ENCODE measurements around the gene PURA.
A peak's percentile ranks its signal among the peaks of the same experiment; 100 is the strongest.

The PURA gene

DNA sequence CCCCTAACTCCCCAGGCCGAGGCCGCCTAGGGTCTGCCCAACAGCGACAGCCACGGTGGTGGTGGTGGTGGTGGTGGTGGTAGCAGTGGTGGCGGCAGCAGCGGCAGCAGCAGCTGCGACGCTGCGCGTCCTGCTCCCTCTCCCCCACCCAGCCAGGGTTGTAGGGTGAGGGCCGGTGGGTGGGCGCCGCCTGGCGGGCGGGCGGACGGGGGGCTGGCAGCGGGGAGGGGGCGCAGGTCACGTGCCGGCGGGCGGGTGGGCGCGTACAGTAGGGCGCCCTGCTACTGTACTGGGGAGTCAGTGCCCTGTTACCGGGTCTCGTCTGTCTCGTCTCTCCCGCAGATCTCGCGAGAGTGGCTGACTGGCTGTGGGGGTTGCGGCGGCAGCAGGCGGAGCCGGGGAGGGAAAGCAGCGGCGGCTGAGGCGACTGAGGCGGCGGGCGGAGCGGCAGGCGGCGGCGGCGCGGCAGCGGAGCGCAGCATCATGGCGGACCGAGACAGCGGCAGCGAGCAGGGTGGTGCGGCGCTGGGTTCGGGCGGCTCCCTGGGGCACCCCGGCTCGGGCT lies at the start of gene PURA:
Gene PURA, plus strand, starts transcription at position 411 of the 565 bp plus-strand sequence. Its CDS starts 73 bp downstream, at position 484.
- peak; percentile 87 for DNase-seq

DNA sequence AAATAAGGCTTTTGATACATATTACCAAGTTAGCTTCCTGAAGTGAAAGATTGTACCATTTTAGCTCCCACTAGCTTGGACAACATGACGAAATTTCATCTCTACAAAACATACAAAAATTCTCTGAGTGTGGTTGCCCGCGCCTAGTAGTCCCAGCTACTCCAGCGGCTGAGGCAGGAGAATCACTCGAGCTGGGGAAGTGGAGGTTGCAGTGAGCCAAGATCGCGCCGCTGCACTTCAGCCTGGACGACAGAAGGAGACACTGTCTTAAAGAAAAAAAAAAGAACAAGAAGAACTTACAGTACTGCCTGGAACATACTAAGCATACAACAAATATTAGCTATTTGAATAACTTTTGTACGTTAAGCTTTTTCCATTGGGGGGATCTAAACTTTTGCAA lies 41.1 kb upstream of the PURA start:
- no peak for DNase-seq

DNA sequence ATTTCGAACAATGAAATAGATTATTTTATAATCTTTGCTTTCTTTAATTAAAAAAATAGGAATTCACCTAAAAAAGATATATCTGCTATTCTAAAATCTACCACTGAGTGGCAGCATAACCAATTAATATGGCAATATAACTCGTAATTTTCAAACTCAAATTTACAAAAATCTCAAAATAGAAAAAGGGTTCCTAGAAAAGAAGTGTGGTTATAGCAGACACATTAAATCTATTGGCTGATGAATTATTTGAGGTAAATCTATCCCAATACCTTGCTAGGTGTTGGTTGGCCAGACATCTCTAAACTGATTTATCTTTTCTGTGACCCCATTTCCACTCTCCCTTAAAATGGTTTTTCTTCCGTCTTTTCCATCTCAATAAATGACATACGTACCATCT lies 40.6 kb upstream of the PURA start:
- DNase-seq, result no peak

DNA sequence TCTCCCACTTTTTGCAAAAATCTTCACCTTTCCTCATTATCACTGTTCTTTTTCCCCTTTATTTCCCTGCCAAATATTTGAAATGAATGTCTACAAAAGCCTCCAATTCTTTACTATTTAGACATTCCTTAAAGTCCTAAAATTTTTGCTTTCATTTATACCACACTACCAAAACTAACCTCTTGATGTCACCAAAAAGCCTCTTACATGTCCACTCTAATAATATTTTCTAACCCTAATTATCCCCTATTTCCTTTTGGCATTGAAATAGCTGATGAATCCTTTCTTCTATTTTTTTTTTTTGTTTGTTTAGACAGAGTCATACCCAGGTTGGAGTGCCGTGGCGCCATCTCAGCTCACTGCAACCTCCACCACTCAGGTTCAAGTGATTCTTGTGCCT lies 38.5 kb upstream of the PURA start:
- DNase-seq, result peak; percentile 5

DNA sequence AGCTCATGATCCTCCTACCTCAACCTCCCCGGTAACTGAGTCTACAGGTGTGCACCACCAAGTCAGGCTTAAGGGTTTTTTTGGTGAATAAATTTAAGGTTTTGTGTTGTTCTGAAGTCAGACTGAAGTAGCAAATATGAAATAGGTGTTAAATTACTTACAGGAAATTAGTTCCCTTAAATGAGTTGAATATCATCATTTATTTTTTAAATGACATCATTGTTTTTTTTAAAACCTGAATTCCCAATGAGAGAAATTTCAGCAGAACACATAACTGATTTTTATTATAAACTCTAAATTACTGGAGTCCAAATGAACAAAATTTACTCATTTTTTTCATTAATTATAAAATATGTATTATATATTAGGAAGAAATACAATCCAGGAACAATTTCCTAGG lies 37.8 kb upstream of the PURA start:
- DNase-seq, result no peak

DNA sequence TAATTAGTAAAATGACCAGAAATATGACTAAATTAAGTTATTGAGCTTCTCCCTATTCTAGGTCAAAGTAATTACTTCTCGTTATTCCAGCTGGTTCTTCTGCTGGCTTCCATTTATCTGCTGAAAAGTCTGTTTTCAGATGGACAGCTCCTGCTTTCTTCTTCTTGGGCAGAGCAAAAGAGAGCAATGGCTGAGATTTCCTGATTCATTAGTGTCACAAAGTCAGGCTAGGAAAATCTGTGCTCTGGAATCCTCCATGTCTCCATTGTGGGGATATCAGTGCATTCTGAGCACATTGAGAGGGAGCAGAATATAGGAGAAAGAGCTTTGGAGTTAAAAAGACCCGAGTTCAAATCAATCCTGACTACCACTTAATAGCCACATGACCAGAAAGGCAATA lies 37.1 kb upstream of the PURA start:
- DNase-seq, result no peak

DNA sequence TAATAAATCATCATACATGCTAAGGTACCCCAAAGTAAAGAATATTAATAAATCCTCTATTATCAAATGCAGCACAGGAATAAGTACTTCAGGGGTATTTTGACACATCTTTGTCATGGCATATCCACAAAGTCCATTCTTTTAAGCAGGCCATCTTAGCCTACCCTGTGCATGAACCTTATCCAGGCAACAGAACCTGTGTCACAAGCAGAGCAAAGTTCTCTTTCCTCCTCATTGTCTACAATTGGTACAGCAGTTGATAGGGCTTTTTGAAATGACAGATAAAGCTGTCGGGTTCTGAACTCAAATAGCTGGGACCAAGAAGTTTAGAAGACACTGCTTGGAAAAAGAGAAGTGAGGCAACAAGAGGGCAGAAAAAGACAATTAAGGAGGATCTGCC lies 30.8 kb upstream of the PURA start:
- DNase-seq, result peak; percentile 26

DNA sequence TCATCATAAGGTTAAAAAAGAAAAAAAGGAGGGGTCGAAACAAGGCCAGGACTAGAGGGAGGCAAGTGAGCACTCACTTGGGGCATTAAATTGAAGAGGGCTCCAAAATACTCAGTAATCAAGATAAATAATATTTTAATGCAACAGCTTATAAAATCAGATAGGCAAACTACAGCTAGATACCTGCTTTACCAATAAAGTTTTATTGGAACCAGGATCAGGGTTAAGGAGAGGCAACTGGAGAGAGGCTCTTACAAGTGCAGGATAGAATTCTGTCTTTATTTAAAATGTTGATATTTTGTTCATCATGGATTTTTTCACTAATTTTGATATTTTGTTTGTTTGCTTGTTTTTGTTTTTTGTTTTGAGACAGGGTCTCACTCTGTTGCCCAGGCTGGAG lies 30.3 kb upstream of the PURA start:
- DNase-seq, result no peak

DNA sequence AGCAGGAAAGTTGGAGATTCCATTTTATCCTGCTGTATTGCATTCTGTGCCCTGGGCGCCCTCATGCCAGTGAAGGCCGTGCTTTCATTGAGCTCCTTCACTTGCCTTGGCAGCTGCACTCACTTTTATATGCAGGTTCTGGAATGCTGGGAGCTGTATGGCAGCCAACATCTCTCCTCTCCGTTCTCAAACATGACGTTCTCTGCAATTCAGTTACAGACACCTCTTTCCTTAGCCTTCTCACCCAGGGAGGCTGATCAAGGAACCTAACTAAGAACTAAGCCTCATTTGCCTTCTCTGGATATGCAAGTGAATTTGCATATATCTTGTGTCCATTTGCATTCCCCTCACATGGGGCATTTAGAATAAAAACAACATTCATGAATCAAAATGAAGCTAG lies 29.4 kb upstream of the PURA start:
- no peak for DNase-seq

DNA sequence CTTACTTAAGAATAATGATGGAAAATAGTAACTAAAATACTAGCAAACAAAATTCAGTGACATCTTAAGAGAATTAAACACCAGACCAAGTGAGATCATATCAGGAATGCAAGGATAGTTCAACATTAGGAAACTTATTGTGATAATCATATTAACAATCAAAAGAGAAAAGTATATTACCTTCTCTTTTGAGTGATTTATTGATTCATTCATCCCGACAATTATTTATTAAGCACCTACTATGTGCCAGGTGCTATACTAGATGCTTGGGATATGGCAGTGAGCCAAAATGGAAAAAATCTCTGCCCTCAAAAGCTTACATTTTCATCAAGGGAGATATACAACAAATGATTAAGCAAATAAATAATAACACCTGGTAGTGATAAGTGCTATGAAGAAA lies 23.7 kb upstream of the PURA start:
- no peak for DNase-seq

DNA sequence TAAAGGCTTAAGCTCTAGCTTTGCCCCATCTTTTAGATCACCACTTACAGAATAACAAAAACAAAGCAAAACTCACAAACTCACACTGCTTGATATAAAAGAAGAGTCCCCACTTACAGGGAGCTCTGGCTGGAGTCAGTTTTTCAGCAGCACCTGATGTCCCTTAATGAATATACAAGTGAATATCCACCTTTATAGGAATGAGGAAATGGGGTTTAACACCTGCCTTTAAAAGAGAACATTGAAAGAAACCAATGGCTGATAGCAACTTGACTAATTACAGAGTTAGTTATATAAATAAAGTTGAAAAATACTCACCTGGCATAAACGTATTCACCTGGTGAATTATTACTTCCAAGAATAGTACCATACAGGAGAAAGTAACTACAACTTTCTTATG lies 20.7 kb upstream of the PURA start:
- DNase-seq, result peak; percentile 28

DNA sequence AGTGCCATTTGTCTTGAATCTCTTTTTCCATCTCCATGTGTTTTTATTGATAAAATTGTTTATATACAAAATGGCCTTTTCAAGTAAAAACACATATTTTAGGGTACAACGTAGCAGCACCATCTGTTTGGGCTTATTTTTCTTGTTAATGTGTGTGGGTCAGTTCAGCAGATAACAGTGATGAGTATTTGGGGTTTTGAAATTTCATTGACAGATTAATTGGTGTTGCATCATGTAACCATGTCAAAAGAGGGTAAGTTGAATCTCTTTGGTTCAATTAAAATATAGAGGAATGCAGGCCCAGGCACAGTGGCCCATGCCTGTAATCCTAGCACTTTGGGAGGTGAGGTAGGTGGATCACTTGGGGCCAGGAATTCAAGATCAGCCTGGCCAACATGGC lies 20.0 kb upstream of the PURA start:
- DNase-seq, result no peak

DNA sequence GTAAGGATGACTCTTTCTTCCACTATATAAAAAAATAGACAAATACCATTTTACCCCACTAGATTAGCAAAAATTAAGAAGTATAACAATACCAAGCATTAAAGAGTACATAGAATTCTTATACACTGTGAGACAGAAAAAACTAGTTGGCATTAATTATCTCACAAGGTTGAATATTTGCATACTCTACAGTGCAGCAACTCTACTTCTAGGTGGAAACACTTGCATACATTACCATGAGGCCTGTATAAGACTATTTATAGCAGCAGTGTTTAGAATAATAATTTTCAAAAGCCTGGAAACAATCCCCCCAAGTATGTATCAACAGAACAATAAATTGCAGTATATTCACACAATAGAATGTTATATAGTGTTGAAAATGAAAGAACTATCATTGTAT lies 19.0 kb upstream of the PURA start:
- no peak for DNase-seq

DNA sequence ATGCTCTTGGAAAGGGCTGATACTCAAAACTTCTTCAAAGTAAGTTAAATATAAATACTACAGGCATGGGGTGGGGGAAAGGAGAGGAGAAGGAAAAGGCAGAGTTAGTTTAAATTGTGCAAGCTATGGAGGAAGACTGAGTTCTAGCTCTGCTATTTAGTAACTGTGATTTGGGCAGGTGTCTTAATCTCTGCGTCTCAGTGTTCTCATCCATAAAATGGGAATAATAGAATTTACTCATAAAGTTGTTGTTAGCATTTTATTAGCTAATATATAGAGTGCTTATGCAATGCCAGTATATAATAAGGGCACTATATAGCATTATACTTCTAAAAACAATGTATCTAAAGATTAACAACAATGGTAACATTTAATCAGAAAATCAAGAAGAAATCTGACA lies 12.7 kb upstream of the PURA start:
- DNase-seq, result no peak

DNA sequence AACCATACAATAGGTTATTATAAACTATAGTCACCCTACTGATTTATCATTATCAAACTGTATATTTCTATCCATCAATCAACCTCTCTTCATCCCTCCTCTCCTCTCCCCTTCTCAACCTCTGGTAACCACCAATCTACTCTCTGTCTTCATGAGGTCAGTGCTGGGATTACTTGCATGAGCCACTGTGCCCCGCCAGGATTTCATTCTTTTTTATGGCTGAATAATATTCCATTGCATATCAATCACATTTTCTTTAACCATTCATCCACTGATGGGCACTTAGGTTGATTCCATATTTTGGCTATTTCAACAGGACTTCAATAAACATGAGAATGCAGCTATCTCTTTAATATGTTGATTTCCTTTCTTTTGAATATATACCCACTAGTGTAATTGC lies 10.8 kb upstream of the PURA start:
- DNase-seq, result no peak

DNA sequence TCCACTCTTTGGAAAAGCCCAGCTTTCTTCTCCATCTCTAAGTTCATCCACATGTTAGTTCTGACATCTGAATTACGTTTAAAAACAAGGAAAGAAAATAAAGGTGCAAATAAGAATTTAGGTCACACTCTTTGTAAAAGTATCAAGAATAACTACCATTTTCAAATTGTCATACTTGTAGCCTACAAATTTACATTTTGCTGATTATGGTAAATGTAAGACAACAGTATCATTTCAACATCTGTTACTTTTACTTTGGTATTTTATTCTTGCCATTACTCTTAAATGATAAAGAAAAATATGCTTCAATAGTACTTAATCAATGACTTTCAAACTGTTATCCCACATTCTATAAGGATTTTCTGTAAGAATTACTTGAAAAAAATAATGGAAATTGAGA lies 9.8 kb upstream of the PURA start:
- no peak for DNase-seq

DNA sequence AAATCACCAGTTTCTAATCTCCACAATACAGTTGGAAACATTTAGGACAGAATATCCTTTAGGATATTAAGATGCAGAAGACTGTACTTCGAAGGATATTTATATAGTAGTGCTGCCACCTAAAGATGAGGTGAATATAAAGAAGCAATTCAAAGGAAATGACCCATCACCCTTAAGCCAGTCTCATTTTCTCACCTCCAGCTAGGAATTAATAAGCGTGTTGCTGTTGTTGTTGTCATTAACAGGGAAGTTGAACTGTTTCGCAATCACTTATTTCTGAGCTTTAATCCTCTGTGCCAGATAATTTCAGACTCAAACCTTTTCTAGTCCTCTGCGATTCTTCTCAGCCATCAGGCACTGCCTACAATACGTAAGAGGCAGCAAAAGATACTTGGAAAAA lies 7.8 kb upstream of the PURA start:
- DNase-seq, result peak; percentile 27

DNA sequence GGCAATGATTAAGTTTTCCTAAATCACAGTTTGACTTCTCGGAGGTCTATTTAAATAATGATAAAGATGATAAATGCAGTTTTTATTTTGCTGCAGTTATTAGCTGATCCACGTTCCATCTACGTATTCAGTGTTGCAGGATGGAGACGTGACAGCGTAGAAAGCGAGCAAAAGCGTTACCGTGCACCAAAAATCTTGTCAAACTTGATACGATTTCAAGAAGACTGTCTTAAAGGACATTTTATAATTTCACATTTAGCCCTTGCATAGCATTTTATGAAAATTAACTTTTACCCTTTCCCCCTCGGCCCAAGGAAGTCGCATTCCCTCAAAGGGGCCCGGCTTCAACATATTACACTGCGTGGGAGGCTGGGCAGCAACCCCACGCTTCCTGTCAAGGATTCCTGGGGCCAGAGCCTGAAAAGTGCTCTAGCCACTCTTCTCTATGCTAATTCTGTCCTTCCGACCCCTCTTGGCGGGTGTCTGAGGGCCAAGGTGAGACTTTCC lies 7.1 kb upstream of the PURA start:
- DNase-seq, result no peak

DNA sequence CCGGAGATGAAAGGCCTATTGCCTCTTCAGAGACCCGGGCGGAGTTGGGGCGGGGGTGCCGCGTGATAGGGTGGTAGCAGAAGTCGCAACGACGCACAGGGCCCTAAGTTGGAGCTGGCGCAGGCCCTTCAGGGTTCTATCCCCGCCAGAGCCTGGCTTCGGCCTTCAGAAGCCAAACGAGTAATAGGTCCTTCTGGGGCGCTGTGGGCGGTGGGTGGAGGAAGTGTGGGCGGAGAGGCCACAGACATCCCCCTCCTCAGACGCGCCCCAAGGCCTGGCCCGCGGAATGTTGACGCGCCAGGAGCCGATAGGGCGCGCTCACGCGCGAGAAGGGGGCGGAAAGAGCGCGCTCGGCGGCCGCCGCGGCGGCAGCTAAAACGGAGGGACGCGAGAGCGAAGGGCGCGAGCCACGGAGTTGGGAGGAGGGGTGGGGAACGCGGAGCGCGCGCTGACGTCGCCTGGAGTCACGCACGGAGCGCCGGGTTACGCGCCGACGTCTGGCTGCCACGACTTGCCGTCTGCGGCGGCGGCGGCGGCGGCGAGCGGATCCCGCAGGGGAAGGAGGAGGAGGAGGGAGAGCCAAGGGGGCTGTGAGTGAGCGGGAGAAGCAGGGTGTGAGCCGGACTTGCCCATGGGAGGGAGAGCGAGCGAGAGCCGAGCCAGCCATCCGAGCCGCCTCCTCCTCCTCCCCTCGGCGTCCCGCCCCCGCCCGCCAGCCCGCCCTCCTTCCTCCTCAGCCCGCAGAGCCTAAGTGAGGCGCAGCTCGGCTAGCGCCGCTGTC lies 6.4 kb upstream of the PURA start:
- peak; percentile 80 for DNase-seq

DNA sequence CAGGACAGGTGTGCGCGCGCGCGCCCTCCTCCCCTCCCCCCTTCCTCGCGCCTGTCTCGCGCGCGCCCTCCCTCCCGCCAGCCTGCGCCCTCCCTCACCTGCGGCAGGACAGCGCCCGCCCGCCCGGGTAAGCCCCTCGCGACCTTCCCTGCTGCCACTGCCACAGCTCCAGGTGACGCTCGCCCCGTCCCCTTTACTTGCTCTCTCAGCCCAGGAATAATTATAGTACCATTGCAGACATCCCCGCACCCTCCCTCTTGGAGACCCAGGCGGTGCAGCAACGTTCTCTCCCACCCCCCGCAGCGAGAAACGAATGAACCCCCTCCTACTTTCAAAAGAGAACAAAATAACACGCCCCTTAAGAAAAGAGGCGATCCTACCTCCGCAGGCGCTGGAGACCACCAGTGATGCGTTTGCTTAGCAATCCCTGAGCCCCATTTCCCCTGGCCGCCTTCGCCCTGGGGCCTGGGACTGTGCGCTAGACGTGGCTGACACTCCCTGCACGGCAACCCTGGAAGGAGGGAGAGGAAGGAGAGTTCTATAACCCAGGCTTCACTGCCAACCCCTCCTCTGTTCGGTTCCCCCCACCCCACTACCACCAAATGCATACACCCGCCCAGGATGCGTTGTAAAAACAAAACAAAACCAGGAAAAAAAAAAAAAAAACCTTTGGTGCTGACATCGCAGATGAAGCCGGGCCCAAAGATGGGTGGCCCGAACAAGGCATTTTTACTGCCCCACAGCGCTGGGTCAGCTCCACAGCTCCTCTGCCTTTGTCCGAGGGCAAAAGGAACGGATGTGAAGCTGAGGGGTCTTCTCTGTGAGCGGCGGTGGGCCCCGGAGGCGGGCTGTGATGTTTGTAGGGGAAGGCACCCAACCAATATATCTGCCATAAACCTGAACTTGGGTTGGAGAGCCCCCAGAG lies 5.6 kb upstream of the PURA start:
- no peak for DNase-seq

DNA sequence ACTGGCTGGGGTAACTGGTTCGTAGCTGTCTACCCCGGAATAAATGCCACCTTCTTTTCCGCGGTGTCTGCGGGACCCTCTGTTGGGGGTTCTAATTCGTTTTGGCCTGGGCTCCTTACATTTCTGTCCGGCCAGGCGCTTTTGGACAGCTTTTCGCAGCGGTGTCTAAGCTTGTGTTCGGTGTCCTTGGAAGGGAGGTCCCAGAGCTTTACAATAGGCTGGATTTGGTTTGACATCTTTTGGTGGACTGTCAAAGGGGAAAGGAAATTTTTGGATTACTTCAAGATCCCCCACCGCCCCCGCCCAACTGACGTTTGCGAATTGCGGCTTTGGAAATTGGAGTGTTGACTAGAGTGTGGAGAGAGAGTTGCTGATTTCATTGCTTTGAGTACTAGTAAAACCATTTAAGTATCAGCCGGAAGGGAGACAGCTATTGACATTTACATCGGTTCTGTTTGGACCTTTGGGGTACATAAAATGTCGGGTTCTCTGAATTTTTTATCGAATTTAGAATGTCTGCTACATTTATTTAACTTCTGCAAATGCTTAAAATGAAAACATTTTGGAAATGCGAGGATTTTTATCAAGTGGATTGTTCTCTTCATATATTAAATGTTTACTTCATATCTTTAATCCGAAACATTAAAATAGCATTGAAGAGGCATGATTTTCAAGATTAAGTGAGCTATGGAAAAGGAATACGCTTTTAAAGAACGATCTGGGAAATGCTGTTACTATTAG lies 4.7 kb upstream of the PURA start:
- DNase-seq, result no peak

DNA sequence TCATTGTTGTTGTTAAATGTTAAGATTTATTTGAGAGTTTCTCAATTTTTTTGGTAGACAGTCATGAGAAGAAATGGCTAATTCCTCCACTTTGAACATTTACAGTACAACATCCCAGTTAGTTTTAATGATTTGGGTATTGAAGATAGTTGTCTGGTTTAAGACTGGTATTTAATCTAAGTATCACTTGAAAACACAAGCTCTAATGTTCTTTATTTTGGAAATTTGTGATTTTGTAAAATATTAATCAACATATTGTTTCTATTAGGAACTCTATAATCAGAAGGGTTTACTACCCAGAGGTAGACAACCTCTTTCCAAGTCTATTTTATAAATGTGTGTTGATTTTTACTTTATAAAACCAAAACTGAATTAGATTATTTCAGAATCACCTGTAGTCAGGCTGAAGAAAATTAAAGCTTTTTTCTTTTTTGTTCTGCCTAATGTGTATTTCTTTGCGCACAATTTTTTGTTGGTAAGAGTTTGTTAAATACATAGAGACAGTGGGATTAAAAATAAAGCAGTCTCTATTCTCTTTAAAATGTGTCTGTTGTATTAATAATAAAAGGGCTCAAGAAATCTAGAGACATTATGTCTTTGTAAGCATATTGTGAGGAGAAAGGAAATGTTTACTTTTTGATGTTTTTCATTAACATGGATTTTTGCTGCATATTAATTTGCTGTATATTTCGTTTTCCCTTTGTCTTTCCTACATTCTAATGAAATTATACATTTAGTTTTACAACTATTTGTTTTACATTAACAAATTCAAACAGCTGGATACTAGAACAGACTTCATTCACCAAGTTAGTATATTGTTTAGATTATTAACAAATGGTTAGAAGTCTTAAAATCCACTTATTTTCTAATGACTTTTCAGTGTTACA lies 3.9 kb upstream of the PURA start:
- no peak for DNase-seq
